Measurements from ENCODE around the gene NEU4. TPM values are rescaled to one million over a fixed set of nuclear protein-coding genes. Genes with fewer than 3 reads are reported as not detected.

NEU4 gene
- total RNA-seq, 1 experiment from 2014 or later, result not detected

DNA sequence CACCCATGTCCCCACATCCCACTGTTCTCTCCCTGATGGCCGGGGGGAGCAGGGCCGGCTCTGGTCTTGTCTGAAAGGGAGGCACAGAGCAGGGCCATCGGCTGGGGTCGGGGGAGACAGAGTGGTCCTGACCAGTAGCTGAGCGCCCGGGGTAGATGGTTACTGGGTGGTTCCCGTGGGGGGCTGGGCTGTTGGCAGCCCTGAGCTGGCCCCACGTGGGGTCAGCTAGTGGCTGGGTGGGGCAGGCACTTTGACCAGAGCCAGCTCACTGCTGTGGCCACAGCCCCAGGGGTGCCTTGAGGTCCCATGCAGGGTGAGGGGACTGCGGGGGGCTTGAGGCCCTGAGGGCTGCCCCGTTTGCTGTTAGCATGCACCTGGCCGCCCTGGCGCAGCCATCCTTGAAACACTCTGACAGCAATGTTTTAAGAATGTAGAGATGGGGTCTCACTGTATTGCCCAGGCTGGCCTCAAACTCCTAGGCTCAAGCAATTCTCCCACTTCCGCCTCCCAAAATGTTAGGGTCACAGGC, 12.3 kb upstream of the NEU4 start:
- TF ChIP-seq, protein P1, sequence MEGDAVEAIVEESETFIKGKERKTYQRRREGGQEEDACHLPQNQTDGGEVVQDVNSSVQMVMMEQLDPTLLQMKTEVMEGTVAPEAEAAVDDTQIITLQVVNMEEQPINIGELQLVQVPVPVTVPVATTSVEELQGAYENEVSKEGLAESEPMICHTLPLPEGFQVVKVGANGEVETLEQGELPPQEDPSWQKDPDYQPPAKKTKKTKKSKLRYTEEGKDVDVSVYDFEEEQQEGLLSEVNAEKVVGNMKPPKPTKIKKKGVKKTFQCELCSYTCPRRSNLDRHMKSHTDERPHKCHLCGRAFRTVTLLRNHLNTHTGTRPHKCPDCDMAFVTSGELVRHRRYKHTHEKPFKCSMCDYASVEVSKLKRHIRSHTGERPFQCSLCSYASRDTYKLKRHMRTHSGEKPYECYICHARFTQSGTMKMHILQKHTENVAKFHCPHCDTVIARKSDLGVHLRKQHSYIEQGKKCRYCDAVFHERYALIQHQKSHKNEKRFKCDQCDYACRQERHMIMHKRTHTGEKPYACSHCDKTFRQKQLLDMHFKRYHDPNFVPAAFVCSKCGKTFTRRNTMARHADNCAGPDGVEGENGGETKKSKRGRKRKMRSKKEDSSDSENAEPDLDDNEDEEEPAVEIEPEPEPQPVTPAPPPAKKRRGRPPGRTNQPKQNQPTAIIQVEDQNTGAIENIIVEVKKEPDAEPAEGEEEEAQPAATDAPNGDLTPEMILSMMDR (IDR thresholded peaks at IDR 0.05; ENCODE audit: unreplicated experiment), result no peak
- no TSS peak for BruUV-seq (replicated peaks)
- Mint-ChIP-seq H3K4me1 (ENCODE audit: insufficient read depth, unreplicated experiment) (peaks cover 6% of the 10 kb centered on the region), H3K9me3 (ENCODE audit: unreplicated experiment) (no peaks in the 10 kb centered on the region), H3K36me3 (ENCODE audit: insufficient read depth, unreplicated experiment) (peaks cover 5% of the 10 kb centered on the region), H3K27me3 (ENCODE audit: insufficient read depth, unreplicated experiment) (peaks cover 42% of the 10 kb centered on the region), H3K27ac (ENCODE audit: low read depth, unreplicated experiment) (no peak overlapping the region), H3K4me3 (ENCODE audit: unreplicated experiment) (no peak overlapping the region)
- intact Hi-C loops (cut with micrococcal nuclease), result no loop called here
- ChIA-PET POLR2A (no interaction called here), CTCF (no interaction called here)
- DNase-seq (ENCODE audit: unreplicated experiment), result no peak

DNA sequence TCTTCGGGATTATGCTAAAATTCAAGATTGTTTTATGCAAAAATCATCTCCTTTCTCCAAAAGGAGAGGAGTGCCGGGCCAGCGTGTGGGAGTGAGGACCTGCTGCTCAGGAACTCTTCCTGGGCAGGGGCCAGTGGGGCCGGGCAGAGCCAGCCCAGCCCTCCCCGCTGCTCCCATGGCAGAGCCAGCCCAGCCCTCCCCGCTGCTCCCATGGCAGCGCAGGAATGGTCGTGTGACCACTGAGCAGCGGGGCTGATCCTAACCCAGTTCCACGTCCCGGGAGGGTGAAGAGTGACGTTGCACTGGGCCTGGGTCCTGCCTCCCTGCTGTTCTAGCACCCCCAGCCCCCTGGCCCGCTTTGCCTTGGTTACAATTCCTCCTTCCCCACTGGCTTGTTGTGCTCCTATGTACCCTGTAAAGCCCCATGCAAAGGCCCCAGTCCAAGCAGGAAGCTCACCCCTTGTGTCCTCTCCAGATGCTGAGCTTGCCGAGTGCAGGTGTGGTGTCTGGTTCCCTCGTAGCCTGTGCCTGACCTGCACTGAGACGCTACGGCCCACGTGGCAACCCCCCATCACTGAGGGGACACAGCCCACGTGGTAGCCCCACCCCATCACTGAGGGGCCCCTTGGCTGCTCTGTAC, 11.4 kb upstream of the NEU4 start:
- TF ChIP-seq, protein P1 (IDR thresholded peaks at IDR 0.05; ENCODE audit: unreplicated experiment), result no peak
- H3K9me3 Mint-ChIP-seq (ENCODE audit: unreplicated experiment), result no peaks in the 10 kb centered on the region
- H3K27me3 Mint-ChIP-seq (ENCODE audit: insufficient read depth, unreplicated experiment), result peaks cover 42% of the 10 kb centered on the region
- ChIA-PET POLR2A (no interaction called here), CTCF (interaction anchor here (0.6 kb wide), 1 partner anchor 73 kb away, joined by 3 read pairs; no protein-coding TSS in a partner anchor)
- H3K36me3 Mint-ChIP-seq (ENCODE audit: insufficient read depth, unreplicated experiment), result no peaks in the 10 kb centered on the region
- no peak overlapping the region for H3K27ac Mint-ChIP-seq (ENCODE audit: low read depth, unreplicated experiment)
- intact Hi-C loops (cut with micrococcal nuclease), result no loop called here
- DNase-seq (ENCODE audit: unreplicated experiment), result no peak
- H3K4me1 Mint-ChIP-seq (ENCODE audit: insufficient read depth, unreplicated experiment), result peaks cover 1% of the 10 kb centered on the region
- no peak overlapping the region for H3K4me3 Mint-ChIP-seq (ENCODE audit: unreplicated experiment)
- BruUV-seq (replicated peaks), result no TSS peak

DNA sequence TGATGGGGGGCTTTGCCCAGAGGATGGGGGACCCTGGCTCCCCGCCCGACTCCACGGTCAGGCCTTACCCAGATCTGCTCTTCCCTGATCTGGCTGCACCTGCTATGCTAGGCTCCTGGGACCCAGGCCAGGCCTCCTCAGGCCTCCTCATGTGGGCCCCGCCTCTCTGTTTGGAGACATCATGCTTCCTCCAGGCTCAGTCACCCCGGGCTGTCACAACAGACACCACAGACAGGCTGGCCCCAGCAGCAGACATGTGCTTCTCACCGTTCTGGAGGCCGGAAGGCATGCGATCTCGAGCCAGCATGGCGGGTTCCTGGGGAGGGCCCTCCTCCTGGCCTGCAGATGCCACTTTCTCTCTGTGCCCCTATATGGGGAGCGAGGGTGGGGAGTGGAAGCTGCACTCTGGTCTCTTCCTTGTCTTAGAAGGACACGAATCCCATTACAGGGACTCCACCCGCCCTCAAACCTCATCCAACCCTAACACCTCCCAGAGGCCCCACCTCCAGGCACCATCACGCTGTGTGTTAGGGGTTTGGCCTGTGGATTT, 10.8 kb upstream of the NEU4 start:
- intact Hi-C loops (cut with micrococcal nuclease), result no loop called here
- Mint-ChIP-seq H3K36me3 (ENCODE audit: insufficient read depth, unreplicated experiment) (no peaks in the 10 kb centered on the region), H3K27me3 (ENCODE audit: insufficient read depth, unreplicated experiment) (peaks cover 36% of the 10 kb centered on the region), H3K4me1 (ENCODE audit: insufficient read depth, unreplicated experiment) (no peaks in the 10 kb centered on the region), H3K27ac (ENCODE audit: low read depth, unreplicated experiment) (no peak overlapping the region), H3K4me3 (ENCODE audit: unreplicated experiment) (no peak overlapping the region), H3K9me3 (ENCODE audit: unreplicated experiment) (no peaks in the 10 kb centered on the region)
- CTCF ChIA-PET, result interaction anchor here (0.6 kb wide), 1 partner anchor 72 kb away, joined by 3 read pairs; no protein-coding TSS in a partner anchor
- BruUV-seq (replicated peaks), result no TSS peak
- no peak for DNase-seq (ENCODE audit: unreplicated experiment)
- POLR2A ChIA-PET, result no interaction called here
- TF ChIP-seq, protein P1 (IDR thresholded peaks at IDR 0.05; ENCODE audit: unreplicated experiment), result no peak

DNA sequence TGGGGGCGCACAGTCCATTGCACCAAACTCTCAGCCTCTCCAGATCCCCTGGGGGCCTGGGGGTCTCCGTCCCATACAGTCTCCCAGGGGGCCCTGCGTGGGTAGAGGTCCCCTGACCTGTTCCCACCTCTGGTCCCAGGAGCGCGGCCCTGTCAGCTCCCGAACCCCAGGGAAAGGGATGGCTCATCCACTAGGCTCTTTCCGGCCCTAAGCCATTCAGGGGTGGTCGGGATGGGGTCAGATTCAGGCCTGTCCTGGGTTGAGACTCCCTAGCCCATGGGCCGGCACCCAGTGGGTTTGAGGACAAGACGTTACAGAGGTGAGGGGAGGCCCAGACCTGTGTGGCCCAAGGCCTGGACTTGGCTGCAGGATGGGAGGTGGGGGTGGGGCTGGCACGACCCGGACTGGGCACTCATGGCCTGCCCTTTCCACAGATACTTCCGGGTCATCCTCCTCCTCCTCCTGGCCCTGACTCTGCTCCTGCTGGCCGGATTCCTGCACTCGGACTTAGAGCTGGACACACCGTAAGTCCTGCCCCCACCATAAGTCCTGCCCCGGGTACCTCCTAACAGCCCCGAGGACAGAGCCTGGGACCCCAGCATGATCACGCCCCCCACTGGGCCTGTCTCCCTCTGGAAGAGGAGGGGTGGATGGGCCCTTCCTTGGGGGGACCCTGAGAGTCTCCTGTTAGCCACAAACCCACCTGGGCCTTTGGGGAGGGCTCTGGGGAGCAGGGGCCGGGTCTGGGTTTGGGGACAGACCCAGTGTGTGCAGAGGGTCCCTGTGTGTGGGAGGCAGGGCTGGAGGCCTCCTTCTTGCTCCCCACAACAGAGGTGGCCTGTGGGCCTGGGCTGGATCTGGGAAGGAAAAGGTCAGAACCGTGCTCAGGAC, 10.1 kb upstream of the NEU4 start:
- H3K27ac Mint-ChIP-seq (ENCODE audit: low read depth, unreplicated experiment), result no peak overlapping the region
- intact Hi-C loops (cut with micrococcal nuclease), result no loop called here
- no peak for DNase-seq (ENCODE audit: unreplicated experiment)
- H3K27me3 Mint-ChIP-seq (ENCODE audit: insufficient read depth, unreplicated experiment), result peaks cover 30% of the 10 kb centered on the region
- H3K4me3 Mint-ChIP-seq (ENCODE audit: unreplicated experiment), result no peak overlapping the region
- no peaks in the 10 kb centered on the region for H3K4me1 Mint-ChIP-seq (ENCODE audit: insufficient read depth, unreplicated experiment)
- POLR2A ChIA-PET, result no interaction called here
- BruUV-seq (replicated peaks), result no TSS peak
- TF ChIP-seq, protein P1 (IDR thresholded peaks at IDR 0.05; ENCODE audit: unreplicated experiment), result no peak
- no peaks in the 10 kb centered on the region for H3K9me3 Mint-ChIP-seq (ENCODE audit: unreplicated experiment)
- CTCF ChIA-PET, result no interaction called here
- H3K36me3 Mint-ChIP-seq (ENCODE audit: insufficient read depth, unreplicated experiment), result no peaks in the 10 kb centered on the region
